ENCODE data around the gene AMACR. TPM values are rescaled to one million over a fixed set of nuclear protein-coding genes. Genes with fewer than 3 reads are reported as not detected.

The AMACR gene
- total RNA-seq, 1 experiment from 2014 or later = 9.1 TPM

DNA sequence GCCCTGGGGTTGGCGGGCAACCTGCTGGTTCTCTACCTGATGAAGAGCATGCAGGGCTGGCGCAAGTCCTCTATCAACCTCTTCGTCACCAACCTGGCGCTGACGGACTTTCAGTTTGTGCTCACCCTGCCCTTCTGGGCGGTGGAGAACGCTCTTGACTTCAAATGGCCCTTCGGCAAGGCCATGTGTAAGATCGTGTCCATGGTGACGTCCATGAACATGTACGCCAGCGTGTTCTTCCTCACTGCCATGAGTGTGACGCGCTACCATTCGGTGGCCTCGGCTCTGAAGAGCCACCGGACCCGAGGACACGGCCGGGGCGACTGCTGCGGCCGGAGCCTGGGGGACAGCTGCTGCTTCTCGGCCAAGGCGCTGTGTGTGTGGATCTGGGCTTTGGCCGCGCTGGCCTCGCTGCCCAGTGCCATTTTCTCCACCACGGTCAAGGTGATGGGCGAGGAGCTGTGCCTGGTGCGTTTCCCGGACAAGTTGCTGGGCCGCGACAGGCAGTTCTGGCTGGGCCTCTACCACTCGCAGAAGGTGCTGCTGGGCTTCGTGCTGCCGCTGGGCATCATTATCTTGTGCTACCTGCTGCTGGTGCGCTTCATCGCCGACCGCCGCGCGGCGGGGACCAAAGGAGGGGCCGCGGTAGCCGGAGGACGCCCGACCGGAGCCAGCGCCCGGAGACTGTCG, 70.7 kb downstream of the AMACR start:
- intact Hi-C loops (cut with micrococcal nuclease; ENCODE audit: unreplicated experiment) = loop anchor here (10.0 kb wide), 2 partner anchors 172 to 352 kb away; no protein-coding TSS in a partner anchor
- peaks cover 43% of the 10 kb centered on the region for H3K27me3 Mint-ChIP-seq (ENCODE audit: unreplicated experiment)
- H3K27ac Mint-ChIP-seq (ENCODE audit: unreplicated experiment) = no peak overlapping the region
- H3K9me3 Mint-ChIP-seq (ENCODE audit: low read depth, unreplicated experiment) = no peaks in the 10 kb centered on the region
- H3K4me3 Mint-ChIP-seq (ENCODE audit: low read depth, unreplicated experiment) = no peak overlapping the region
- DNase-seq = no peak
- H3K4me1 Mint-ChIP-seq (ENCODE audit: low read depth, unreplicated experiment) = peaks cover 9% of the 10 kb centered on the region
- H3K36me3 Mint-ChIP-seq (ENCODE audit: insufficient read depth, unreplicated experiment) = no peaks in the 10 kb centered on the region
- BruUV-seq (replicated peaks) = no TSS peak
- TF ChIP-seq, protein P1, sequence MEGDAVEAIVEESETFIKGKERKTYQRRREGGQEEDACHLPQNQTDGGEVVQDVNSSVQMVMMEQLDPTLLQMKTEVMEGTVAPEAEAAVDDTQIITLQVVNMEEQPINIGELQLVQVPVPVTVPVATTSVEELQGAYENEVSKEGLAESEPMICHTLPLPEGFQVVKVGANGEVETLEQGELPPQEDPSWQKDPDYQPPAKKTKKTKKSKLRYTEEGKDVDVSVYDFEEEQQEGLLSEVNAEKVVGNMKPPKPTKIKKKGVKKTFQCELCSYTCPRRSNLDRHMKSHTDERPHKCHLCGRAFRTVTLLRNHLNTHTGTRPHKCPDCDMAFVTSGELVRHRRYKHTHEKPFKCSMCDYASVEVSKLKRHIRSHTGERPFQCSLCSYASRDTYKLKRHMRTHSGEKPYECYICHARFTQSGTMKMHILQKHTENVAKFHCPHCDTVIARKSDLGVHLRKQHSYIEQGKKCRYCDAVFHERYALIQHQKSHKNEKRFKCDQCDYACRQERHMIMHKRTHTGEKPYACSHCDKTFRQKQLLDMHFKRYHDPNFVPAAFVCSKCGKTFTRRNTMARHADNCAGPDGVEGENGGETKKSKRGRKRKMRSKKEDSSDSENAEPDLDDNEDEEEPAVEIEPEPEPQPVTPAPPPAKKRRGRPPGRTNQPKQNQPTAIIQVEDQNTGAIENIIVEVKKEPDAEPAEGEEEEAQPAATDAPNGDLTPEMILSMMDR (IDR thresholded peaks at IDR 0.05; ENCODE audit: unreplicated experiment) = no peak
- CTCF ChIA-PET = no interaction called here

GRCh38 chr5:33936381-33937016, 71.4 kb downstream of the AMACR start, which contains the start of gene RXFP3:
TSS of gene RXFP3 (plus strand) at chr5:33936386. CDS start at chr5:33936741, 355 bp downstream.
- BruUV-seq (replicated peaks) = no TSS peak
- no peaks in the 10 kb centered on the region for H3K36me3 Mint-ChIP-seq (ENCODE audit: insufficient read depth, unreplicated experiment)
- no peak for DNase-seq
- H3K27me3 Mint-ChIP-seq (ENCODE audit: unreplicated experiment) = peaks cover 43% of the 10 kb centered on the region
- H3K9me3 Mint-ChIP-seq (ENCODE audit: low read depth, unreplicated experiment) = no peaks in the 10 kb centered on the region
- H3K27ac Mint-ChIP-seq (ENCODE audit: unreplicated experiment) = no peak within 1 kb of the TSS
- H3K4me3 Mint-ChIP-seq (ENCODE audit: low read depth, unreplicated experiment) = no peak within 1 kb of the TSS
- CTCF ChIA-PET = no interaction called here
- TF ChIP-seq, protein P1 (IDR thresholded peaks at IDR 0.05; ENCODE audit: unreplicated experiment) = no peak
- H3K4me1 Mint-ChIP-seq (ENCODE audit: low read depth, unreplicated experiment) = peaks cover 9% of the 10 kb centered on the region
- intact Hi-C loops (cut with micrococcal nuclease; ENCODE audit: unreplicated experiment) = loop anchor here (10.0 kb wide), 2 partner anchors 172 to 352 kb away; no protein-coding TSS in a partner anchor

Other genes with a start within 250 kb of the AMACR start
- 1.2 TPM in 2 replicates for gene ADAMTS12, start 116.1 kb downstream of the AMACR start, total RNA-seq (2022)
- gene RXFP3, start 71.7 kb downstream of the AMACR start, total RNA-seq (2022) = not detected in 2 replicates
- gene SLC45A2, start 23.4 kb downstream of the AMACR start, total RNA-seq (2022) = 0.59 TPM in 1 of 2 replicates, not detected in the other
- gene C1QTNF3, start 35.2 kb upstream of the AMACR start, total RNA-seq (2022) = 1.5 and 2.1 TPM in 2 replicates

Data from Calu3 (cell line).